Activated CD8-positive, alpha-beta memory T cell treated with anti-CD3 and anti-CD28 coated beads, Interleukin-2, amount 50 U/mL, for 24 hours (primary cell): Measurements from ENCODE around the gene PRR16.

Experiments used
- DNase-seq: peaks from one replicate; pipeline ENCODE4 v3.0.0-alpha.2; 2020; ENCODE audit errors: extremely low read depth

PRR16 gene

DNA sequence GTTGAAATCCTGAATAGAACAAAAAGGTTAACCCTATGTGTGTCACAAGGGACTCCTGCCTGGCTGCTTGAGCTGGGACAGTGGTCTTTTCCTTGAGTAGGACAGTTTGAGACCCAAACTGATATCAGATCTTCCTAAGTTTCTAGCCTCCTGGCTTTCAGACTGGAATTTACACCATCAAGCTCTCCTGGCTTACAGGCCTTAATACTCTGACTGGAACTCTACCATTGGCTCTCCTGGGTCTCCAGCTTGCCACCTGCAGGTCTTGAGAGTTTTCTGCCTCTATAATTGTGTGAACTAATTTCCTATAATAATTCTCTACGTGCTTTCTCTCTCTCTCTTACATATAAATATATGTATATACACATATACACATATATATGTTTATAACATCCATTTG, 112.5 kb downstream of the PRR16 start:
- DNase-seq: no peak

DNA sequence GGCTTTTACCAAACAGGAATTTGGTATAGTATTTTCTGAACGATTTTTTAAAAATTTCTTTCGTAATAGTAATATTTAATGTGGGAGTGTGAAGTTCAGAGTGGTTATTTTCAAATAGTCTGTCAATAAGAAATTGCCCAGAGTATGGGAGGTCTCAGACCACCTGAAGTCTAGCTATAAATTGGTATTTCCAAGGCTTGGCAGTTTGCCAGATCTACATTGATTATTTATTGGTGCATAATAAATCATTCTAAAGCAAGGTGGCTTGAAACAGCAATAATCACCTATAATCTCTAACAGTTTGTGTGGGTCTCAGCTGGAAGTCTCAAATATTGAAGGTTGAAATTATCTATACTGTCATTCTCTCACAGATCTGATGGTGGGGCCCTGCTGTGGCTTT, 118.5 kb downstream of the PRR16 start:
- DNase-seq: no peak

DNA sequence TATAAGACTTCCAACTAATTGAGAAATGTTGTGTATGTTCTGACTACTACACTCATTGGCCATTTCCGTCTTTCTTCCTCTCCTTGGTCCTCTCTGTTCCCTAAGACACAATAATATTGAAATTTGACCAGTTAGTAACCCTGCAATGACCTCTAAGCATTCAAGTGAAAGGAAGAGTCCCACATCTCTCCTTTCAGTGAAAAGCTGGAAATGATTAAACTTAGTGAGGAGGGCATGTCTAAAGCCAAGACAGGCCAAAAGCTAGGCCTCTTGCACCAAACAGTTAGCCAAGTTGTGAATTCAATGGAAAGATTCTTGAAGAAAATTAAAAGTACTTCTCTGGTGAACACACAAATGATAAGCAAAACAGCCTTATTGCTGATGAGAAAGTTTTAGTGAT, 122.5 kb downstream of the PRR16 start:
- DNase-seq: no peak

DNA sequence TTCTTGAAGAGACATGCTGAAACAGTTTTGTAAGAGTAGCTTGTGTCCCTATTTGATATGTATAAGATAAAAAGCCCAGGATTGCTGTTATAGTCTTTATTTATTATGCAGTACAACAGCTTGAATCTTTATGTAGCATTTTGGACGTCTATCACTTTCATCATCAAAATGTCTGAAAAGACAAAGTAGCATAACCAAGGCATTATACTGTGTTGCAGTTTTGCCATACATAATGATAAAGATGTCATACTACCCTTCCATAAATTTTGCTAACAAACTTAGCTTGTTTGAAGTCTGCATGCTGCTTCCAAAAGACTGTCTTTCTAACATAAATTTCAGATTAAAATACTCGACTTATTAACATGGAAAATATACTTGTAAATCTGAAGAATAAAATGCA, 127.8 kb downstream of the PRR16 start:
- DNase-seq: no peak

DNA sequence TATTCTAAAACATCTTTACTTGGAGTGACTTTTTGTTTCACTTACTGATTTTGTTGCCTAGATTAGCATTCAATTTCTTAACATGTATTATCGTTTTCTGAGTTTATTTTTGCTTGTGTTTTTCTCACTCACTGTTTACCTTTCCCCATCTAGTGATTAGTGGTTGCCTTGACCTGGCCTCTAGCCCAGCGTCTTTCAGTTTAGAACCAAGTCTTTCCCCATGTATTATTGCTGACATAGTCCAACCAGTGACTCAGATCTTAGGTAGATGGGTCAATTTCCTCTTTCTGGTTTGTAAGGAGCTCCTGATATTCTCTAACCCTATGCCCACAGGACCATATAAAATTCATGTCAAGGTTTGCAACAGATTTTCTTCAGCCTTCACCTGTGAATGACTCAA, 135.5 kb downstream of the PRR16 start:
- no peak for DNase-seq

DNA sequence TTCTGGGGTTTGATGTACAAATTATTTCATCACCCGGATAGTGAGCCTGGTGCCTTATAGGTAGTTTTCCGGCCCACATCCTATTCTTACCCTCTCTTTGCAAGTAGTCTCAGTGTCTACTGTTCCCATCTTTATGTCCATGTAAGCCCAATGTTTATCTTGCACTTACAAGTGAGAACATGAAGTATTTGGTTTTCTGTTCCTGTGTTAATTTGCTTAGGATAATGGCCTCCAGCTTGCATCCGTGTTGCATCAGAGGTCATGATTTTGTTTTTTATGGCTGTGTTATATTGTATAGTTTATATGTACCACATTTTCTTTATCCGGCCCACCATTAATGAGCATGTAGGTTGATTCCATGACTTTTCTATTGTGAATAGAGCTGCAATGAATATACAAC, 136.5 kb downstream of the PRR16 start:
- no peak for DNase-seq

DNA sequence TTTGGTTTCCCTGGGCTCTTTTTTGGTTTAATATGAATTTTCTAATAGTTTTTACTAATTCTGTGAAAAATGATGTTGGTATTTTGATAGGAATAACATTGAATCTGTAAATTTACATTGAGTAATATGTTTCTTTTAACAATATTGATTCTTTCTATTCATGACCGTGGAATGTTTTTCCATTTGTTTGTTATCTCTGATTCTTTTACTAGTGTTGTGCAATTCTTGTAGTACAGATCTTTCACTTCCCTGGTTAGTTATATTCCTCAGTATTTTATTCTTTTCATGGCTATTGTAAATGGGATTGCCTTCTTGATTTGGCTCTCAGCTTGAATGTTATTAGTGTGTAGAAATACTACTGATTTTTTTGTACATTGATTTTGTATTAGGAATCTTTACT, 137.9 kb downstream of the PRR16 start:
- DNase-seq: no peak

DNA sequence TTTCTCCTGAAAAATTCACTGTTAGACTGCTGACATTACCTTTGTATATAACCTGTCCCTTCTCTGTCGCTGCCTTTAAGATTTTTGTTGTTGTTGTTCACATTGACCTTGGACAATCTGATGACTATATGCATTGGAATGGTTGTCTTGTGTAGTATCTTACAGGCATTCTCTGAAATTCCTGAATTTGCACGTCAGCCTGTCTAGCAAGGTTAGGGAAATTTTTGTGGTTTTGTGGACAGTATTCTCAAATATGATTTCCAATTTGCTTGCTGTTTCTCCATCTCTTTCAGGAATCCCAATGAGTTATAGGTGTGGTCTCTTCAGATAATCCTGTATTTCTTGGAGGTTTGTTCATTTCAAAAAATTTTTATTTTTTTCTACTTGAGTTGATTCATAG, 140.8 kb downstream of the PRR16 start:
- no peak for DNase-seq

DNA sequence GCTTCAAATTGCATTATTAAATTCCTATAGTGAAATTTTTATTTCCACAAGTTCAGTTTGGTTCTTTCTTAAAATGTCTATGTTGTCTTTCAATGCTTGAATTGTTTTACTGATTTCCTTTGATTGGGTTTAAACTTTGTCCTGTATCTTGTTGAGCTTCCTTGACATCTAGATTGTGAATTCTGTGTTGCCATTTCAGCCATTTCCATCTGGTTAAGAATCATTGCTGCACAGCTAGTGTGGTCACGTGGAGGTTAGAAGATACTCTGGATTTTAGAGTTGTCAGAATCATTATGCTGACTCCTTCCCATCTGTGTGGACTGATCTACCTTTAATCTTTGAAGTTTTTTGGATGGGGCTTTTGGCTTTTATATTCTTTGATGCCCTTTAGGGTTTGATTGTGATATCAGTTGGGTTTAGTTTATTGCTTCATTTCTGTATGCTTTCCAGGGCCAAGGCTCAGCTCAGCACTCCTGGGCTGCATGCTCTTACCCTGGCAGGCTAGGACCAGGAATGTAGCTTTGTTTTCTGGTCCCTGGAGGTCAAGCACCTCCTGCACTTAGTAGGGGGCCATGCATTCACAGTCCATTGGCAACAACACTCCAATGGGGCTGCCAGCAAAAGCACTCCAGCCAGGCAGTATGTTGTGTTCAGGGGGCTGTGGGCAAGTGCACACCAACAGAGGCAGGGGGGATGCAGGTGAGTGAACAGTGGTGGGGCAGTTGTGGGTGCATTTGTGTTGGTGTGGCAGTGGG, 141.4 kb downstream of the PRR16 start:
- no peak for DNase-seq

DNA sequence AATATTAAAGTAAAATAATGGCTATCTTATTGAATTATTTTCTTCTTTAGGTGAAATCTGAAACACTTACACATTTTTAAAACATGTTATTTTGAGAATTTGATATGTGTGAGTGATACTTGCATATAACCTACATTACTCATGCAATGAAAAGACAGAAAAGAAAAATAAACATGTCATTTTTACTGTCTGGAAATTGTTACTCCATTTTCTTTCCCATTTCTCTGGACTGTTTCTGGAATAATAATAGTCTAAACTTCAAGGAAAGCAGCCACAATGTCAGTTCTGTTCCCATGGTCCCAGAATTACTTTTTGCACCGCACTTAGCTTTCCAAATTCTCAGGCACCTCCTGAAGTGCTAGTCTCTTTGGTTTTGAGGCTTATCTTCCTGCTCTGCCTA, 145.5 kb downstream of the PRR16 start:
- DNase-seq: no peak

DNA sequence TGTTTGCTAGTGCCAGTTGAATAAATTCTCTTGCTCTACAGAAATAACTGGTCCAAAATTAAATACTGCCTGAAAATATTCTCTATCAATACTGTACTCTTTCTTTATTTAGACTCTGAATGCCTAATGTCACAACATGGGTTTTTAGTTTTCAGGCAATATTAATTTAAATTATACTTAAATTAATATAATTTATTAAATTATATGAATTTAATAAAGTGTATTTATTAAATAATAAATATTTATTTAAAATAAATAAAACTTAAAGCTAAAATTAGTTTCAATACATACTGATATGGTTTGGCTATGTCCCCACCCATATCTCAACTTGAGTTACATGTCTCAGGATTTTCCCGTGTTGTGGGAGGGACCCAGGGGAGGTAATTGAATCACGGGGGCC, 146.0 kb downstream of the PRR16 start:
- no peak for DNase-seq

DNA sequence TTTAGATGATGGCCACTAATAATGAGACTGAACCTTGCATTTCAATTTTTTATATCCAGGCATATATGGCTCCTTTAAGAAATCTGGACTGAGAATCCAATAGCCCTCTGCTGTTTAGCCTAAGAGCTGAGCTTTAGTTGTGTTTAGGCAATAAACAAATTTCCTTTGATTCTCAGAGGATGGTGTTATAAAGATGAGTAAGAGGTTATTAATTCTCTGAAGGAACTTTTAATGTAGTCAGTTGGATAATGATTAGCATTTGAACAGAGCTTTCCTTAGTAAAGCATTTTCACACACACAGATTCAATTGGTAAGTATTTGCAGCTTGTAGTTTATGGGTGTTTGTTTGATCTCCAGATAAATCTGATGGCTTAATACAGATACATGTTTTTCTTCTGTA, 149.6 kb downstream of the PRR16 start:
- no peak for DNase-seq

DNA sequence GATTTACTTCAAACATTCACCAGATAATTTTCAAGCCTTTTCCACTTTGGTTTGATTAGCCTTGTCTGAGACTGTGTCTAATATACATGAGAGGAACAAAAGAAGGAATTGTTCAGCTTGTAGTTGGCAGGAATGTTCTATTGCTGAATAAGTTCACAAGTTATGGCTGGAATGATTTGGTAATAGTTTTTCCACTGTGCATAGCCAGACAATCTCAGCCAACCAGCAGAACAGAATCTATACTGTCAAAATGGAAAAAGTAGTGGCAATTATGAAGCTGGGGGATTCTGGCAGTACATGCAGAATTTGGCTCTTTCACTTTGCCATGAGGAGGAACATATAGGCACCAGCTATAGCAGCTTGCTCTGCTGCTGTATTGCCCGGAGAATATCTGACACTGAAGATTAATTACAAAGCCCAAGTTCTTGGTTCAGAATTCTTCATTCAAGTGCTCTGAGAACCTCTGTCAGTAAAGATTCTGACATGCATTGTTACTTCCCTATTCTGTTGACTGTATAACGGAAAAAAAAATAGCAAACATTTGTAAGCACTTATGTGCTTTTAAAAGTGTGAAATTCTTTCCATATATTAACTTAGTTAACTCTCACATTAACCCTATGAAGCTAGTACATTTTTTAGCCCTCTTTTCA, 150.6 kb downstream of the PRR16 start:
- no peak for DNase-seq

DNA sequence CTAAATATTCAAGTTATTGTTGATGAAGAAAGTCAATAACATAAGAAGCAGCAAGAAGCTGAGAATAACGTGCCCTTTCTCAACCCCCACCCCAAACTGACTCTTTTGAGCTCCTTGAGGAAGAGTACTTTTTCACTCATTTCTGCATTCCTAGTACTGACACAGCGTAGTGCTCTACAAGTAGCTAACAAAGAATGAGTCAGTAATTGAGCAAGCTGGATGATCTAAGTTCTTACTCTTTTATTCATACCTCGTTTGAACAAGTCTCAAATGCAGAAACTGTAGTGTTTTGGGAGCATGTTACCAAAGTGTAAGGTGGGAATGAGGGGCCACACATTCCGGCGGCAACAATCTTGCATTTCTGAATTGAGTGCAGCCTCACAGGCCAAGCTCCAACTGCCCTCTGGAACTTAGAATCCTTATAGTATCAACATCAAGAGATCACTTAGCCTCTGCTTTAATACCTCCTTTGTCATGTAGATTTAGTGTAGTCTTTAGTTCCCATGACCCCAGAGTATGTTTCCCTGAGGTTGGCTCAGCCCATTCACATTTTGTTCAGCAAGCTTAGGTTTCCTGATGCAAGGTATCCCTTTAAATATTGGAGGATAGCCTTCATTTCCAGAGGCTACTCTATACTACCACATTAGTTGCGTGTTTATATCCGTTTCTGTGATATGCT, 152.0 kb downstream of the PRR16 start:
- DNase-seq: no peak

DNA sequence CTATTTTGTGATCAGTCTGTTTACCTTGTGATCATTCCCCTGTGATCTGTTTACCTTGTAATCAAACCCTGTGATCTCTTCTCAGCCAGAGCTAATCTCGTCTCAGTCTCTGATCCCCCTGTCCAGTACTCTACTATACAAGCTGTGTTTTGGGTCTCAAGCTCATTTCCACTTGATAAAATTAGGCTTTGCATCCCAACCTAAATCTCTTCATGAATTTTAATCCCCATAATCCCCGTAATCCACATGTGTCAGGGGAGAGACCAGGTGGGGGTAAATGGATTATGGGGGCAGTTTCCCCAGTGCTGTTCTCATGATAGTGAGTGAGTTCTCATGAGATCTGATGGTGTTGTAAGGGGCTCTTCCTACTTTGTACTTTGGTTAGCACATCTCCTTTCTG, 157.2 kb downstream of the PRR16 start:
- DNase-seq: no peak

DNA sequence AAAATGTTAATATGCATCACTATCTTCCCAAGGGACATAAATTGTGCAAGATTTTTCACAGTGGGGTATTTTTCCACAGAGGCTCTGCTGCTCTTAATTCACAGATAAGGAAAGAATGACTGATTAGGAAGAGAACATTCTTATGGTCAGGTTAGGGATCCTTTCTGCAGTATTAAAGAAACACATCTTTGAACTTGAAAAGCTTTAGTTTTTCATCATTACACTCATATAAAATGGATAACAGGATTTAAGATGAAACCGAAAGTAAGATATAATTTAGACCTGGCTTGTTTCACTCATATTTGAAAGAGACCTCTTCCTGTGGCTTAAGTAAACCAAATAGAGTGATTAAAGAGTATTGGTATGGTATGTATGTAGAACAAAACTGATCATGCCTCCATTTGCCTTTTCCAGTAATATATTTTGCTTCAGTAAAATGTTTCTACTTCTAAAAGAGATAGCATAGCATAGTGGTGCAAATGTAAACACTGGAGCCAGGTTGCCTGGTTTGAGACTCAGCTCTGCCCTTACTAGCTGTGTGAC, 160.0 kb downstream of the PRR16 start:
- DNase-seq: no peak

DNA sequence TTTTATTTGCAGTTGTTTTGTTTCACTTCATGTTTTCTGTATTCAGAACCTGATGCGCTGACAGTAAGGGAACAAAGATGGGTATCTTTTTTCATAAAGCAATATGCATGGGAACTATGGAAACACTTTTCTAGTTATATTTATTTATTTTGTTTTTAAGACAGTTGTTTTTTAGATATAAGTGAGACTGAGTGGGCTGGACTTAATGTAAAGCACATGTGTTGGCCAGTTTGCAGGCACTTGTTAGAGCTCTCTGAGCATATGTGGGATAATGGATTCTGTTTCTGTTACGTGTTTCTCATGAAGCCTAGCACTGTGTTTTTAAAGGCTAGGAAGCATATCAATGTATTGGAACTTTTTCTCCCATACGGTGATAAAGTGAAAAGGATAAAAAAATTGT, 164.1 kb downstream of the PRR16 start:
- DNase-seq: no peak

DNA sequence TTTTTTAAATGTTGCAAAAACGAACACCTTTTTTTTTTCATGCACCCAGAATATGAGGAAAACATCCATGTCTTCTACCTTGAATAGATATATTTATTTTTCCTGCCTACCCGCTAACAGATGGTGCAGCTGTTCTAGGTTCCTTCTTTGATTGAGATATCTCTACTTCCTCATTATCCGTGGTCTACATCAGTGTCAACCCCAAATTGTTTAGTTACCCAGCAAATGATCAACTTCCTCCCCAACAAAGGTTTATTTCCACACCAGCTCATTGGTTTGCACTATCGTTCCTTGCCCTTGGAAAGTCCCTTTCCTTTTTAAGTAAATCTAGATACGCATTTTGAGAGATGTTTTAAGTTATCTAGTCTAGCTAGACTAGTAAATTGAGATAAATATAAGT, 166.4 kb downstream of the PRR16 start:
- no peak for DNase-seq

DNA sequence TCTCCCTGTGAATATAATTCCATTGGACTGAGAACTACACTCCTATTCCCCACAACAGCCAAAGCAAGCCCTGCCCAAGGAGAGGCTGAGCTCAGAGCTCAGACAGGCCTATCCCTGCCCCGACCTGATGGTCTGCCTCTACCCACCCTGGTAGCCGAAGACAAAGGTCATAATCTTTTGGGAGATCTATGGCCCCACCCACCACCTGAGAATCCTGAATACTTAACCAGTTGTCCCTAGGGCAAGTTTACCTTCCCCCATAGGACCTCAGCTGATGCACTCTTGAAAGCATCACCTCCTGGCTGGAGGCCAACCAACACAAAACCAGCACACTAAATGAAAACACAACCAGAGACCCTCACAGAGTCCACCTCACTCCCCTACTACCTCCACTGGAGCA, 167.5 kb downstream of the PRR16 start:
- no peak for DNase-seq

DNA sequence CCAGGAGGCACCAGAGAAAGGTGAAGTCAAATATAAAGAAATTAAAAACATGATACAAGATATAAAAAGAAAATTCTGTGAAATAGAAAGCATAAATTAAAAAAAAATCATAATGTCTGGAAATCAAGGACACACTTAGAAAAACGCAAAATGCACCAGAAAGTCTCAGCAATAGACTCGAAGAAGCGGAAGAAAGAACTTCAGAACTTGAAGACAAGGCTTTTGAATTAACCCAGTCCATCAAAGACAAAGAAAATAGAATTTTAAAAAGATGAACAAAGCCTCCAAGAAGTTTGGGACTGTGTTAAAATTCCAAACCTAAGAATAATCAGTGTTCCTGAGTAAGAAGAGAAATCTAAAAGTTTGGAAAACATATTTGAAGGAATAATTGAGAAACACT, 168.3 kb downstream of the PRR16 start:
- no peak for DNase-seq

DNA sequence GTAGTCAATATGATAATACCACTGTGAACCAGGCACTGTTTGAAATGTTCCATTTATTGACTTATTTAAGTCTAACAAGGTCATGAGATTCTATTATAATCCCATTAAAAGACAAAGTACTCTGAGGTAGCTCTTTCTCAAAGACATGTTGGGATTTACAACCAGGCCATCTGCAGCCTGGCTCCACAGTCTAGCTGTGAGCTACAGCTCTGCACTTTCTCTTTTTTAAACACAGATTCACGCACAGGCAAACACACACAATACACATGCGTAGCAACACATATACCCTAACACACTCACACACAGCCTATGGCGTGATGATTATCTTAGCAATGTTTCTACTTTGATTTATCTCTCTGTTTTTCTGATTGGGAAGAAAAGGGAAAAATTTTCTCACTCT, 174.3 kb downstream of the PRR16 start:
- no peak for DNase-seq

DNA sequence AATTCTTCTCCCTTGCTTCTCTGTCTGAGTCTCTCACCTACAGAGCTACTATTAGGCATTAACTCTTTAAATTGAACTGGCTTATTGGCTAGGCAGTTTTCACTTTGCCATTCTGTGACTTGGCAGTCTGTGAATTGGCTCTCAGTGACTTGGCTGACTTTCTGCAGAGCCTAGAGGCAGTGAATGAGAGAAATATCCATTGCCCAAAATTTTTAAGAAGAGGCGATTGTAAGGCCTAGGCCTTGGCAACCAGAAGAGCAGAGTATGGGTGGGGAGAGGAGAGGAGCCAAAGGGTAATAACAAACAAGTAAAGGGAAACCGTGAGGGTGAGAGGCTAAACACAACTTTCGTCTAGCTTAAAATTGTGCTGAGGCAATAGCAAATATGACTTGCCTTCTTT, 176.7 kb downstream of the PRR16 start:
- DNase-seq: no peak

DNA sequence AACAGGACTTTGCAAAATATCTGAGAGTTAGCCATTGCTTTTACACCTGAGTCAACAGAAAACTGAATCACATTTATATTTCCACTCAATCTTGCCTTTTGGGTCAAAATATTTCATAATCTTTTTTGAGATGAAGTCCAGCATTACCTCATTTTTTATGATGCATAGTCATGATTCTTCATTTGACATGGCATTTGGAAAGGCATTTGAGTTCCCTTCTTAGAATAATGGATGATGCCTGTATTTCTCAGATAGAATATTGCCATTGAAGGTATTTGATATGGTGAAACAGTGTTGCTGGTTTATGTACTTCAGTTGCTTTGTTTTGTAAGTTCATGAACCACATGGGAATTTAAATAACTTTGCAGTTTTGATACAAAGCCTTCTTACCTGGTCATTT, 180.4 kb downstream of the PRR16 start:
- DNase-seq: no peak
